Muscle layer of duodenum (tissue), 2 donors: ENCODE data around the gene PEA15.

ENCODE experiments used
- H3K27ac ChIP-seq: one replicate; pipeline ENCODE4 v1.7.0; 2013; ENCODE audit warnings: mild to moderate bottlenecking, low read length
- H3K27me3 ChIP-seq: one replicate; pipeline ENCODE4 v1.7.0; 2013; ENCODE audit warnings: low read depth, mild to moderate bottlenecking, control low read depth, low read length
- H3K36me3 ChIP-seq, 2 donors: one replicate each; pipeline ENCODE4 v1.7.0; 2013; ENCODE audit warnings: low read length in 2 of 2, control low read depth in 1 of 2, mild to moderate bottlenecking in 1 of 2; ENCODE audit not compliant: insufficient read depth in 2 of 2, control insufficient read depth in 1 of 2
- H3K4me1 ChIP-seq, 2 donors: one replicate each; pipeline ENCODE4 v1.7.0; 2013; ENCODE audit warnings: low read length in 2 of 2, mild to moderate bottlenecking in 2 of 2, control low read depth in 1 of 2, moderate library complexity in 1 of 2; ENCODE audit not compliant: insufficient read depth in 2 of 2, control insufficient read depth in 1 of 2
- H3K4me3 ChIP-seq, 2 donors: one replicate each; pipeline ENCODE4 v1.7.0; 2013; ENCODE audit warnings: low read length in 2 of 2, low read depth in 1 of 2, mild to moderate bottlenecking in 1 of 2
- H3K9me3 ChIP-seq, 2 donors: one replicate each; pipeline ENCODE4 v1.7.0; 2013; ENCODE audit warnings: low read length in 2 of 2, control low read depth in 1 of 2, mild to moderate bottlenecking in 1 of 2; ENCODE audit not compliant: control insufficient read depth in 1 of 2
- donor health status: healthy.

The PEA15 gene

GRCh38 chr1:160264795-160265307 is 59.7 kb downstream of the PEA15 start:
- no peaks in the 10 kb centered on the region for H3K9me3 ChIP-seq

More at GRCh38 chr1:160264795-160265307, 59.7 kb downstream of the PEA15 start:
- no peak overlapping the region for H3K27ac ChIP-seq
- peaks cover 14 to 17% of the 10 kb centered on the region in 2 donors for H3K4me1 ChIP-seq
- no peak overlapping the region for H3K4me3 ChIP-seq
- H3K36me3 ChIP-seq = peaks cover 0 to 4% of the 10 kb centered on the region in 2 donors
- H3K27me3 ChIP-seq = no peaks in the 10 kb centered on the region
